ENCODE results near the gene PCAT7.
"Not testable (repeated sequence)": the region's sequence is repeated elsewhere in the genome, so short reads cannot be mapped to it uniquely, and the experiment has no call there.

The PCAT7 gene

DNA sequence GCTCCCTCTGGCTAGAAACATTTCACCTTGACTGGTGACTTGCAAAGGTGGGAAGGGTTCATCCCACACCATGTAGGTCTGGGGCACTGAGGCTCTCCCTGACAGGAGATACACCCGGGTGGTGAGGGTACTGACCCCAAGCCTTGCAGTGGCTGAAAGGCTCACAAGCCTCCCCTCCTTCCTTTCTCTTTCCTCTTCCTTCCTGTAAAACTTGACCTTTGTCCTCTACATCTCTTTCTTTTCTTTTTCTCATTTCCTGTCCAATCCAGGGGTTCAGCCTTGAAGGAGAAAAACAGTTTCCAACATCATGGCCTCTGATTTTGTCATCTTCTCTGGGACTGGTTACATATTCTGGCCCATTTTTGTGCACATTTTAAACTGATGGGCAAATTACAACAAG lies 22.2 kb downstream of the PCAT7 start:
- no peak overlapping the region for H3K4me3 ChIP-seq (ENCODE audit: insufficient read length, low read depth)
- DNase-seq (ENCODE audit: low read depth, low spot score), result no peak
- H3K27me3 ChIP-seq (ENCODE audit: insufficient read depth, insufficient read length), result no peaks in the 10 kb centered on the region
- TF ChIP-seq YY1 (IDR thresholded peaks at IDR 0.05; ENCODE audit: insufficient read depth, insufficient read length) (no peak), ZNF274 (IDR thresholded peaks at IDR 0.05; ENCODE audit: low read depth, low read length) (no peak), SUZ12 (IDR thresholded peaks at IDR 0.05; ENCODE audit: extremely low read depth, insufficient read depth, insufficient read length) (no peak)
- no peak overlapping the region for H3K9ac ChIP-seq (ENCODE audit: insufficient read length, low read depth)
- peaks cover 3% of the 10 kb centered on the region for H3K4me1 ChIP-seq (ENCODE audit: insufficient read depth, insufficient read length)
- H3K9me3 ChIP-seq (ENCODE audit: insufficient read depth, low read length), result no peaks in the 10 kb centered on the region
- H3K36me3 ChIP-seq (ENCODE audit: insufficient read depth, insufficient read length, low read length), result no peaks in the 10 kb centered on the region

GRCh38 chr9:94577571-94577970 lies 22.7 kb downstream of the PCAT7 start:
- Histone ChIP-seq H3K27me3 (ENCODE audit: insufficient read depth, insufficient read length) (no peaks in the 10 kb centered on the region), H3K36me3 (ENCODE audit: insufficient read depth, insufficient read length, low read length) (no peaks in the 10 kb centered on the region), H3K9me3 (ENCODE audit: insufficient read depth, low read length) (no peaks in the 10 kb centered on the region), H3K4me3 (ENCODE audit: insufficient read length, low read depth) (no peak overlapping the region), H3K9ac (ENCODE audit: insufficient read length, low read depth) (no peak overlapping the region), H3K4me1 (ENCODE audit: insufficient read depth, insufficient read length) (peaks cover 3% of the 10 kb centered on the region)
- no peak for DNase-seq (ENCODE audit: low read depth, low spot score)
- TF ChIP-seq YY1 (IDR thresholded peaks at IDR 0.05; ENCODE audit: insufficient read depth, insufficient read length) (no peak), SUZ12 (IDR thresholded peaks at IDR 0.05; ENCODE audit: extremely low read depth, insufficient read depth, insufficient read length) (no peak), ZNF274 (IDR thresholded peaks at IDR 0.05; ENCODE audit: low read depth, low read length) (no peak)

DNA sequence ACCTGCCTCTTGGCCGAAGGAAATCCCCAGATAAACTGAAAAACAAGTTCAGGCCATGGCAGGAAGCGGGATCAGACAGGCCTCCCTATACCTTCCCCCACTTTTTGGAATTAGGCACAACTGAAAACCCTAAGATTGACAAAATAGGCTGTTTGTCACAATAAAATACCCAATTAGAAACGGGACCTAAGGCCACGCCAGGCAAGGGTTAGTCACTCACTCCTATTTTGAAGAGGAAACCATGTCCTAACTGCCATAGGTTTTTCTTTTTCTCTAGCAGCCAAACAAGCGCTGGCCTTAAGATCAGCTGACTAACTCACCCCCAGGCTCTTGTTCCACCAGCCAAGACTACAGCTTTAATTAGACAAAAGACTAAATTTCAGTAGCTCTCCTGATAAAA lies 26.8 kb downstream of the PCAT7 start:
- H3K9me3 ChIP-seq (ENCODE audit: insufficient read depth, low read length), result no peaks in the 10 kb centered on the region
- H3K36me3 ChIP-seq (ENCODE audit: insufficient read depth, insufficient read length, low read length), result no peaks in the 10 kb centered on the region
- no peak for TF ChIP-seq ZNF274 (IDR thresholded peaks at IDR 0.05; ENCODE audit: low read depth, low read length)
- TF ChIP-seq YY1 (IDR thresholded peaks at IDR 0.05; ENCODE audit: insufficient read depth, insufficient read length), result no peak
- TF ChIP-seq SUZ12 (IDR thresholded peaks at IDR 0.05; ENCODE audit: extremely low read depth, insufficient read depth, insufficient read length), result no peak
- H3K9ac ChIP-seq (ENCODE audit: insufficient read length, low read depth), result no peak overlapping the region
- no peaks in the 10 kb centered on the region for H3K27me3 ChIP-seq (ENCODE audit: insufficient read depth, insufficient read length)
- no peaks in the 10 kb centered on the region for H3K4me1 ChIP-seq (ENCODE audit: insufficient read depth, insufficient read length)
- H3K4me3 ChIP-seq (ENCODE audit: insufficient read length, low read depth), result no peak overlapping the region
- DNase-seq (ENCODE audit: low read depth, low spot score), result no peak

- H3K4me3 ChIP-seq (ENCODE audit: insufficient read length, low read depth), result no peak overlapping the region
- DNase-seq (ENCODE audit: low read depth, low spot score), result no peak
- no peaks in the 10 kb centered on the region for H3K9me3 ChIP-seq (ENCODE audit: insufficient read depth, low read length)
- no peaks in the 10 kb centered on the region for H3K27me3 ChIP-seq (ENCODE audit: insufficient read depth, insufficient read length)
- no peak overlapping the region for H3K9ac ChIP-seq (ENCODE audit: insufficient read length, low read depth)
- TF ChIP-seq YY1 (IDR thresholded peaks at IDR 0.05; ENCODE audit: insufficient read depth, insufficient read length), result no peak
- no peak for TF ChIP-seq ZNF274 (IDR thresholded peaks at IDR 0.05; ENCODE audit: low read depth, low read length)
- no peak for TF ChIP-seq SUZ12 (IDR thresholded peaks at IDR 0.05; ENCODE audit: extremely low read depth, insufficient read depth, insufficient read length)
- no peaks in the 10 kb centered on the region for H3K36me3 ChIP-seq (ENCODE audit: insufficient read depth, insufficient read length, low read length)
- H3K4me1 ChIP-seq (ENCODE audit: insufficient read depth, insufficient read length), result no peaks in the 10 kb centered on the region
Measured at GRCh38 chr9:94584555-94584954, 29.7 kb downstream of the PCAT7 start.

GRCh38 chr9:94586316-94586715 lies 31.4 kb downstream of the PCAT7 start:
- Histone ChIP-seq H3K9ac (ENCODE audit: insufficient read length, low read depth) (no peak overlapping the region), H3K9me3 (ENCODE audit: insufficient read depth, low read length) (no peaks in the 10 kb centered on the region), H3K36me3 (ENCODE audit: insufficient read depth, insufficient read length, low read length) (no peaks in the 10 kb centered on the region), H3K27me3 (ENCODE audit: insufficient read depth, insufficient read length) (no peaks in the 10 kb centered on the region), H3K4me1 (ENCODE audit: insufficient read depth, insufficient read length) (no peaks in the 10 kb centered on the region), H3K4me3 (ENCODE audit: insufficient read length, low read depth) (no peak overlapping the region)
- DNase-seq (ENCODE audit: low read depth, low spot score), result no peak
- TF ChIP-seq YY1 (IDR thresholded peaks at IDR 0.05; ENCODE audit: insufficient read depth, insufficient read length), result no peak
- no peak for TF ChIP-seq ZNF274 (IDR thresholded peaks at IDR 0.05; ENCODE audit: low read depth, low read length)
- TF ChIP-seq SUZ12 (IDR thresholded peaks at IDR 0.05; ENCODE audit: extremely low read depth, insufficient read depth, insufficient read length), result no peak

- Histone ChIP-seq H3K9me3 (ENCODE audit: insufficient read depth, low read length) (no peaks in the 10 kb centered on the region), H3K4me3 (ENCODE audit: insufficient read length, low read depth) (no peak overlapping the region), H3K9ac (ENCODE audit: insufficient read length, low read depth) (no peak overlapping the region), H3K4me1 (ENCODE audit: insufficient read depth, insufficient read length) (no peaks in the 10 kb centered on the region), H3K36me3 (ENCODE audit: insufficient read depth, insufficient read length, low read length) (no peaks in the 10 kb centered on the region), H3K27me3 (ENCODE audit: insufficient read depth, insufficient read length) (no peaks in the 10 kb centered on the region)
- TF ChIP-seq ZNF274 (IDR thresholded peaks at IDR 0.05; ENCODE audit: low read depth, low read length) (no peak), SUZ12 (IDR thresholded peaks at IDR 0.05; ENCODE audit: extremely low read depth, insufficient read depth, insufficient read length) (no peak), YY1 (IDR thresholded peaks at IDR 0.05; ENCODE audit: insufficient read depth, insufficient read length) (no peak)
- no peak for DNase-seq (ENCODE audit: low read depth, low spot score)
Measured at GRCh38 chr9:94586814-94587213, 31.9 kb downstream of the PCAT7 start.

- Histone ChIP-seq H3K4me3 (ENCODE audit: insufficient read length, low read depth) (no peak overlapping the region), H3K36me3 (ENCODE audit: insufficient read depth, insufficient read length, low read length) (no peaks in the 10 kb centered on the region), H3K27me3 (ENCODE audit: insufficient read depth, insufficient read length) (no peaks in the 10 kb centered on the region), H3K4me1 (ENCODE audit: insufficient read depth, insufficient read length) (no peaks in the 10 kb centered on the region), H3K9ac (ENCODE audit: insufficient read length, low read depth) (no peak overlapping the region), H3K9me3 (ENCODE audit: insufficient read depth, low read length) (no peaks in the 10 kb centered on the region)
- no peak for DNase-seq (ENCODE audit: low read depth, low spot score)
- TF ChIP-seq SUZ12 (IDR thresholded peaks at IDR 0.05; ENCODE audit: extremely low read depth, insufficient read depth, insufficient read length) (no peak), ZNF274 (IDR thresholded peaks at IDR 0.05; ENCODE audit: low read depth, low read length) (no peak), YY1 (IDR thresholded peaks at IDR 0.05; ENCODE audit: insufficient read depth, insufficient read length) (no peak)
Measured at GRCh38 chr9:94588681-94589080, 33.8 kb downstream of the PCAT7 start.

GRCh38 chr9:94591046-94591545 lies 36.2 kb downstream of the PCAT7 start:
- H3K27me3 ChIP-seq (ENCODE audit: insufficient read depth, insufficient read length); H3K4me1 ChIP-seq (ENCODE audit: insufficient read depth, insufficient read length); DNase-seq (ENCODE audit: low read depth, low spot score): not testable (repeated sequence)

More at GRCh38 chr9:94591046-94591545, 36.2 kb downstream of the PCAT7 start:
- not testable (repeated sequence) for H3K9ac ChIP-seq (ENCODE audit: insufficient read length, low read depth); H3K36me3 ChIP-seq (ENCODE audit: insufficient read depth, insufficient read length, low read length); H3K9me3 ChIP-seq (ENCODE audit: insufficient read depth, low read length); H3K4me3 ChIP-seq (ENCODE audit: insufficient read length, low read depth)
